Measurements from ENCODE around the gene ALPK1.

Gene ALPK1

DNA sequence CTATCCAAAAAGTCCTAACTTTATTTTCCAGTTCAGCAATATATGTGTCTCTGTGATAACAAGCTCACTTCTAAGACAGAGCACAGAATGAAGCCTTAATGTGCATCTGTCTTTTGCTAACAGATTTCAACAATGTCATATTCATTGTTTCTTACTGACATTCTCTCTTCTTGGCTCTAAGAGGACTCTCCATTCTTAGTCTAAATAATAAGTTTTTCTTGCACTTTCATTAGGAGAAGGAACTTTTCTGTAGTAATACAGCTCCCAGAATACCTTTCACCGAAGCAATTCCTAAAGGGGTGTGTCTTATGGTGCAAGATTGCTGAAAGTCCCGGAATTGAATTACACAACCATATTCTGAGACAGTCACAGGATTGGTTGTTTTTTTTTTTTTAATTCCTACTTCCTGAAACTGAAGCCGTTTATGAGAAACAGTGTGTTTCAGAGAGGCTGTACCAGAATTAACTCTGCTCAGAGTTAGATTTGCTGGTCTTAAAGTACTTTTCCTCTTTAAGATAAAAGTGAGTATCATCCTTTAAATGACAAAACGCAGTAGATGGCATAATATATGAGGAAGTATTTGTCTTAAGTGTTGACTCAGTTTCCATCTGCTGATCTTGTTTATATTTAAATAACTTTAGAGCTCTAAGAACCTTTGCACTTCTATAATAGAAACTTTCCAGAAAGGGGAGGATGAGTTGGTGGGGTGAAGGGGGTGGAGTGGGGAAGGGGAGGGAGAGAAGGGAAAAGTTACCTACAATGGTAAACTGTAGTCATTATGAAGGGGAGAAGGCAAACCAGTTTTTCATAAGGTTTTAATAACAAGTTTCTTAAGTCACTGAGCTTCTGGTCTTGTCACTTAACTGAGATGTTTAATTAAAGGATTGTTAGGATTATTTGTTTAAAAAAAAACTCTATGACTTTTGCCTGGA lies at the start of gene ALPK1:
Gene ALPK1 (plus strand): TSS at position 421 of the 932 bp plus-strand sequence.
- no peak for DNase-seq (ENCODE audit: low read depth)
- TF ChIP-seq, protein P1, sequence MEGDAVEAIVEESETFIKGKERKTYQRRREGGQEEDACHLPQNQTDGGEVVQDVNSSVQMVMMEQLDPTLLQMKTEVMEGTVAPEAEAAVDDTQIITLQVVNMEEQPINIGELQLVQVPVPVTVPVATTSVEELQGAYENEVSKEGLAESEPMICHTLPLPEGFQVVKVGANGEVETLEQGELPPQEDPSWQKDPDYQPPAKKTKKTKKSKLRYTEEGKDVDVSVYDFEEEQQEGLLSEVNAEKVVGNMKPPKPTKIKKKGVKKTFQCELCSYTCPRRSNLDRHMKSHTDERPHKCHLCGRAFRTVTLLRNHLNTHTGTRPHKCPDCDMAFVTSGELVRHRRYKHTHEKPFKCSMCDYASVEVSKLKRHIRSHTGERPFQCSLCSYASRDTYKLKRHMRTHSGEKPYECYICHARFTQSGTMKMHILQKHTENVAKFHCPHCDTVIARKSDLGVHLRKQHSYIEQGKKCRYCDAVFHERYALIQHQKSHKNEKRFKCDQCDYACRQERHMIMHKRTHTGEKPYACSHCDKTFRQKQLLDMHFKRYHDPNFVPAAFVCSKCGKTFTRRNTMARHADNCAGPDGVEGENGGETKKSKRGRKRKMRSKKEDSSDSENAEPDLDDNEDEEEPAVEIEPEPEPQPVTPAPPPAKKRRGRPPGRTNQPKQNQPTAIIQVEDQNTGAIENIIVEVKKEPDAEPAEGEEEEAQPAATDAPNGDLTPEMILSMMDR (IDR thresholded peaks at IDR 0.05; ENCODE audit: low read depth, low read length, missing control alignments): no peak
- in situ Hi-C loops (cut with HindIII; ENCODE audit: low sequenced_read_pairs): no loop called here
- H3K4me3 ChIP-seq (ENCODE audit: low read depth, low read length): peak within 1 kb of the TSS; percentile 3

DNA sequence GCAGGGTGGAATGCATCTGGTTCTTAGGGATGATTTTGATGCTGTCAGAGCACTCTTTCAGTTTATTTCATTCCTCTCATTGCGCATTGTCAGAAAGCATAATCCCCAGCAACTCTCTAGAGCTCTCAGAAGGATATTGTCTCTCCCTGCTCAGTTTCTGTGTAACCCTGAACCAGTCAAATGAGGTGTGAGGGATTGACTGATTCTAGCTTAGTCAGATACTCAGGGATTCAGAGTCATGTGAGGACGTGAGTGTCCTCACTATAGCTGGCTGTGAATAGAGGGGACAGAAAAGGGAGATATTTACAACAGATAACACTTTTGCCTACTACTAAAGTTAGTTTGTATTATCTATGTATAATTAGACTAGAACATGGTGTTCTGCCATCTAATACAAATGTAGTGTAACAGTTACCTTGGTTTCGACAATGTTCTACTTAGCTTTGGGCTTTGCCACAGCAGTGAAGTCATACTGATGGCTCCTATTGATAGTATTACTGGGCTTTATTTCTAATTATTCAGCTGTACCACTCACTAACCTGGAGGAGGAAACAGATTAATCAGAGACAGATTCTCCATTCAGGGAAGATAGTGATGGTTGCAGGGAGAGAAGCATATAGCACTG lies 46.0 kb upstream of the ALPK1 start:
- TF ChIP-seq, protein P1 (IDR thresholded peaks at IDR 0.05; ENCODE audit: low read depth, low read length, missing control alignments): no peak
- DNase-seq (ENCODE audit: low read depth): no peak
- in situ Hi-C loops (cut with HindIII; ENCODE audit: low sequenced_read_pairs): no loop called here
- H3K4me3 ChIP-seq (ENCODE audit: low read depth, low read length): no peak overlapping the region

DNA sequence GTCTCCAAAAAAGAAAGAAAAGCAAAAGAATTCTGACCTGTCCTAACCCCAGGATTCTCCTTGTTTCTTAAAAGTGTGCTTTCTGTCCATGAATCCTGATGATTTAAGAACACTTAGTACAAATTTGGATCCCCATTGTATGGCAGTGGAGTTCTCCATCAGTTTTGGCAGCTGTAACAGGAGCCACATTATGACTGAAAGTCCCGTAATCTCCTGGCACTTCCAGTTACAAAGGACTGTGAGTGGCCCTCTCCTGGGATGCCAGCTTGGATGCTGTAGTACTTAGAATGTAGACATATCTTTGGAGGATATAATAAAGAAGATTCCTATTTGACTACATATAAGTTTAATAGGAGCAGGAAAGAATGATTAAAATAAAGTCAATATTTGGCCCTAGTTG lies 44.9 kb upstream of the ALPK1 start:
- H3K4me3 ChIP-seq (ENCODE audit: low read depth, low read length): no peak overlapping the region
- TF ChIP-seq, protein P1 (IDR thresholded peaks at IDR 0.05; ENCODE audit: low read depth, low read length, missing control alignments): no peak
- in situ Hi-C loops (cut with HindIII; ENCODE audit: low sequenced_read_pairs): no loop called here
- DNase-seq (ENCODE audit: low read depth): no peak

DNA sequence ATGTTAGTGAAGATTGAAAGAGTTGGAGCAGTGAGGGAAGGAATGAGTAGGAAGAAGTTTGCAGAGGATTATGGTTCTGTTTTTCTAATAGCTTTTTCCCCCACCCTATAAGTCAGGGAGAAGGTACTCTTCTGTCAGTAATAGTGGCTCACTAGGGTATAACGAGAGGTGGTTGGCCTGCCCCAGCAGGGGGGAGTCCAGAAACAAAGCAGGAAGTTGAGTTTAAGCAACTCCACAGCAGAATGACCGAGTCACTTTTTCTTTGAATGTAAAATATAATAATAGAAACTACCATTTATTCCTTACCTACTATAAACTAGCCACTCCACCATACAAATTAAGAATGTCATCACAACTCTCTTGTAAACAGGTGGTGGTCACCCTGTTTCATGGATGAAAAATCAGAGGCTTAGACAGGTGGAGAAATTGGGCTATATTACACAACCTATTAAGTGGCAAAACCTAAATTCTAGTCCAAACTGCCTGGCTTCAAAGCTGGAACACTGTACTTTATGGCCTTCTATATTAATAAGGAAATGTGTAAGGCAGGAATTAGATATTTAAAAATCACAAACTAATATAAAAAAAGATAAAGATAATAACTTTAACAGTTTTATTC lies 43.7 kb upstream of the ALPK1 start:
- no peak overlapping the region for H3K4me3 ChIP-seq (ENCODE audit: low read depth, low read length)
- DNase-seq (ENCODE audit: low read depth): no peak
- TF ChIP-seq, protein P1 (IDR thresholded peaks at IDR 0.05; ENCODE audit: low read depth, low read length, missing control alignments): no peak
- in situ Hi-C loops (cut with HindIII; ENCODE audit: low sequenced_read_pairs): no loop called here

DNA sequence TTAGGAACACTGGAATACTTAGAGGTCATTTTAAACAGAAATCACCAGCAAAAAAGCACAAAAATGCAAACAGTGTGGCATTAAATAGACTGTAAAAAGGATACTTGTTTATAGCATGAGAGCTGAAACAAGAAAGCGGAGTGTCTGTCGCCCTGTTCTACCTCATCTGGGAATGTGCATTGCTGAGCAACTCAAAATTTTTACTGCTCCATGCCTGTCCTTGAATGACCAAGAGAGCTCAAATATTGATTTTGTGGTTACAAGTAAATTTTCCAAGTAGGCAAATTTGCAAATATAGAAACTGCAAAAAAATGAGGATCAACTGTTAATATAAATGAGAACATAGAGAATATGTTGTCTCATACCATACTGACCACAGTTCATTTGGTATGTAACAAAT lies 40.1 kb upstream of the ALPK1 start:
- DNase-seq (ENCODE audit: low read depth): no peak
- in situ Hi-C loops (cut with HindIII; ENCODE audit: low sequenced_read_pairs): no loop called here
- TF ChIP-seq, protein P1 (IDR thresholded peaks at IDR 0.05; ENCODE audit: low read depth, low read length, missing control alignments): no peak
- H3K4me3 ChIP-seq (ENCODE audit: low read depth, low read length): no peak overlapping the region

DNA sequence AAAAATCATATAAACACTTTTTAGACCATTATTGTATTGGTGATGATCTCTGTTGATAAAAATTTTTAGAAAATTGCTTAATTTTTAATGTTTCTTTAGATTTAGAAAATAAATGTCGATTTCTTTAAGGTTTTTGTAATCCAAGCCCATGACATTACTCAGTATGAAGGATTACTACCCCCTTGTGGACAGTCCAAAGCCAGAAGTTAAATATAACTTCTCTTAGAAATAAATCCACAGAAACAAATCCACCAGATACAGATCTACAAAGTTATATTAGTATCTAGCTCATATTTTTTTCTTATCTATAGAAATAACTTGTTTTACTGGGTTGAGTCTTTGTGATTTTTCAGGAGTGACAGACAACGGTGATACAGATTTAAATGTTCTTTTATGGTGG lies 30.3 kb upstream of the ALPK1 start:
- no peak overlapping the region for H3K4me3 ChIP-seq (ENCODE audit: low read depth, low read length)
- TF ChIP-seq, protein P1 (IDR thresholded peaks at IDR 0.05; ENCODE audit: low read depth, low read length, missing control alignments): peak; percentile 44
- in situ Hi-C loops (cut with HindIII; ENCODE audit: low sequenced_read_pairs): no loop called here
- DNase-seq (ENCODE audit: low read depth): no peak
